ENCODE results near the gene ST6GALNAC3.
A peak's percentile ranks its signal among the peaks of the same experiment; 100 is the strongest.

ST6GALNAC3 gene

GRCh38 chr1:76070538-76070937, 4.0 kb upstream of the ST6GALNAC3 start:
- Histone ChIP-seq H3K4me1 (ENCODE audit: control insufficient read depth, insufficient read depth, low read length) (no peaks in the 10 kb centered on the region), H3K4me3 (ENCODE audit: low read length) (no peak overlapping the region), H3K27me3 (ENCODE audit: control insufficient read depth, insufficient read depth, low read length) (no peaks in the 10 kb centered on the region), H3K27ac (ENCODE audit: low read length) (no peak overlapping the region), H3K36me3 (ENCODE audit: control insufficient read depth, insufficient read depth, low read length) (no peaks in the 10 kb centered on the region), H3K9me3 (ENCODE audit: control insufficient read depth, insufficient read depth, low read length) (no peaks in the 10 kb centered on the region)
- no CpG with 5 or more reads among the region's 3 CpGs for WGBS (ENCODE audit: insufficient coverage, insufficient read length)
- no peak for DNase-seq (ENCODE audit: low read depth, low spot score)

DNA sequence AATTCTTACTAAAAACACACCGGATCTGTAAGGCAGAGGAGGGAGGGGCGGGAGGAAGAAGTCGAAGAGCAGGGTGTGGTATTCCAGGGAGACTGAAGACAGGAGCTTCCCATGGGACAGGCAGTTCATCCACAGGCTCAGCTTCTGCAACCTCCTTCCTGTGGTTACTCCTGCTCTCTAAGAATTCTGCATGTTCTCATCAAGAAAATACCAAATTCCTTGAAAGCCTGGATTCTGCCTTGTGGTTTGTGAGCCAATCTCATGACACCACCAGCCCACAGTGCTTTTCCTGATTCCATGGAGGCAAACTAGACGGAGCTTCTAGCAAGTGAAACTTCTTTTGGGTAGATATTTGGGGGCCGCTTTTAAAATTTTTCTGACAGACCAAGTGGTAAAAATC, 1.1 kb upstream of the ST6GALNAC3 start:
- WGBS (ENCODE audit: insufficient coverage, insufficient read length): no CpG with 5 or more reads among the region's 5 CpGs
- Histone ChIP-seq H3K4me3 (ENCODE audit: low read length) (no peak overlapping the region), H3K27ac (ENCODE audit: low read length) (no peak overlapping the region), H3K4me1 (ENCODE audit: control insufficient read depth, insufficient read depth, low read length) (no peaks in the 10 kb centered on the region), H3K9me3 (ENCODE audit: control insufficient read depth, insufficient read depth, low read length) (no peaks in the 10 kb centered on the region), H3K27me3 (ENCODE audit: control insufficient read depth, insufficient read depth, low read length) (no peaks in the 10 kb centered on the region), H3K36me3 (ENCODE audit: control insufficient read depth, insufficient read depth, low read length) (no peaks in the 10 kb centered on the region)
- DNase-seq (ENCODE audit: low read depth, low spot score): no peak

- Histone ChIP-seq H3K36me3 (ENCODE audit: control insufficient read depth, insufficient read depth, low read length) (no peaks in the 10 kb centered on the region), H3K27me3 (ENCODE audit: control insufficient read depth, insufficient read depth, low read length) (no peaks in the 10 kb centered on the region), H3K27ac (ENCODE audit: low read length) (no peak overlapping the region), H3K9me3 (ENCODE audit: control insufficient read depth, insufficient read depth, low read length) (no peaks in the 10 kb centered on the region), H3K4me1 (ENCODE audit: control insufficient read depth, insufficient read depth, low read length) (no peaks in the 10 kb centered on the region), H3K4me3 (ENCODE audit: low read length) (peak overlapping the region; percentile 46)
- no CpG with 5 or more reads among the region's 9 CpGs for WGBS (ENCODE audit: insufficient coverage, insufficient read length)
- no peak for DNase-seq (ENCODE audit: low read depth, low spot score)
These were observed 593 bp downstream of the ST6GALNAC3 start for GRCh38 chr1:76075188-76075489.

DNA sequence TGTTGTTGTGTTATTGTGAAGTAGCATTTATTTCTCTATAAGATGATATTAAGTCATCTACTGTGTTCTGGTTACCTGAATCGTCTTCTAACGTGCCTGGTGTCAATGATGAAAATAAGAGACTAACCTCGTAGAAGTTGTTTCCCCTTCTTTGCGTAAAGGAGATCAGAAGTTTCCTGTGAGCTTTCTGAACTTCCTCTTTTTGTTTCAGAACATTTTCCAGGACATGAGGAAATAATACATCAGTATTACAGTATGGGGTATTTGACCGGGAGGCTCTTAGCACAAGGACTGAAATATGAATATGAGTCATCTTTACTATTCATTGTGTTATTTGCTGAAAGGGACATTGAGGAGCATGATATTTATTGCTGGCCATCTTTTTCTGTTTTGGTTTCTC, 1.3 kb downstream of the ST6GALNAC3 start:
- no peak for DNase-seq (ENCODE audit: low read depth, low spot score)
- no CpG with 5 or more reads among the region's 5 CpGs for WGBS (ENCODE audit: insufficient coverage, insufficient read length)
- Histone ChIP-seq H3K4me1 (ENCODE audit: control insufficient read depth, insufficient read depth, low read length) (no peaks in the 10 kb centered on the region), H3K9me3 (ENCODE audit: control insufficient read depth, insufficient read depth, low read length) (no peaks in the 10 kb centered on the region), H3K27me3 (ENCODE audit: control insufficient read depth, insufficient read depth, low read length) (no peaks in the 10 kb centered on the region), H3K27ac (ENCODE audit: low read length) (no peak overlapping the region), H3K4me3 (ENCODE audit: low read length) (no peak overlapping the region), H3K36me3 (ENCODE audit: control insufficient read depth, insufficient read depth, low read length) (no peaks in the 10 kb centered on the region)

GRCh38 chr1:76079475-76080227, 5.1 kb downstream of the ST6GALNAC3 start:
- Histone ChIP-seq H3K9me3 (ENCODE audit: control insufficient read depth, insufficient read depth, low read length) (no peaks in the 10 kb centered on the region), H3K27ac (ENCODE audit: low read length) (no peak overlapping the region), H3K36me3 (ENCODE audit: control insufficient read depth, insufficient read depth, low read length) (no peaks in the 10 kb centered on the region), H3K27me3 (ENCODE audit: control insufficient read depth, insufficient read depth, low read length) (no peaks in the 10 kb centered on the region), H3K4me1 (ENCODE audit: control insufficient read depth, insufficient read depth, low read length) (no peaks in the 10 kb centered on the region), H3K4me3 (ENCODE audit: low read length) (no peak overlapping the region)
- WGBS (ENCODE audit: insufficient coverage, insufficient read length): 100% methylated on average over 2 of the region's 7 CpGs
- no peak for DNase-seq (ENCODE audit: low read depth, low spot score)

DNA sequence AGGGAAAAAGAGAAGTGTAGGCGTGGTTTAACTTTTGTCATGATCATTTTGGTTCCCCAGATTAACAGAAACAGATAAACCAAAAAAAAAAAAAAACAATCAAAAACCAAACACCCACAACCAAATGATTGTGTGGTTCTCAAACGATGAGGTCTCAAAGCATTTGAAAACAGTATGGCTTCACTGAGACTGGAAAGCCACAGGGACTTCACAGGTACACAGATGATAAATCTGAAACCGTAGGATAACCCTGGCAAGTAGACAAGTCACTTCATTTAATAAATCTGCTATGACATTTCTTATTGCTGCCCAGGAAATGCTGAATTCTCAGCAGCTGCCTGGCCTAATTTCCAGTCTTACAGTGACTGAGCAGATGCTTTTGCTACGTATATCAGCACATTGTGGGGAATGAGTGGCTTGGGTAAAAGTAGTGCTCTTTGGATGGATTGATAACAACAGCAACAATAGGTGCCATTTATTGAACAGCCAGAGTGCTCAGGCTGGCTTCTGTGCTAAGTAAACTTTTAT, 6.1 kb downstream of the ST6GALNAC3 start:
- Histone ChIP-seq H3K27ac (ENCODE audit: low read length) (no peak overlapping the region), H3K27me3 (ENCODE audit: control insufficient read depth, insufficient read depth, low read length) (no peaks in the 10 kb centered on the region), H3K4me1 (ENCODE audit: control insufficient read depth, insufficient read depth, low read length) (no peaks in the 10 kb centered on the region), H3K36me3 (ENCODE audit: control insufficient read depth, insufficient read depth, low read length) (no peaks in the 10 kb centered on the region), H3K9me3 (ENCODE audit: control insufficient read depth, insufficient read depth, low read length) (no peaks in the 10 kb centered on the region), H3K4me3 (ENCODE audit: low read length) (no peak overlapping the region)
- no peak for DNase-seq (ENCODE audit: low read depth, low spot score)
- WGBS (ENCODE audit: insufficient coverage, insufficient read length): no CpG with 5 or more reads among the region's 4 CpGs

GRCh38 chr1:76082062-76082461, 7.5 kb downstream of the ST6GALNAC3 start:
- H3K27me3 ChIP-seq (ENCODE audit: control insufficient read depth, insufficient read depth, low read length): no peaks in the 10 kb centered on the region
- WGBS (ENCODE audit: insufficient coverage, insufficient read length): no CpG with 5 or more reads among the region's 4 CpGs
- H3K27ac ChIP-seq (ENCODE audit: low read length): no peak overlapping the region
- no peak overlapping the region for H3K4me3 ChIP-seq (ENCODE audit: low read length)
- no peak for DNase-seq (ENCODE audit: low read depth, low spot score)
- no peaks in the 10 kb centered on the region for H3K4me1 ChIP-seq (ENCODE audit: control insufficient read depth, insufficient read depth, low read length)
- no peaks in the 10 kb centered on the region for H3K9me3 ChIP-seq (ENCODE audit: control insufficient read depth, insufficient read depth, low read length)
- H3K36me3 ChIP-seq (ENCODE audit: control insufficient read depth, insufficient read depth, low read length): no peaks in the 10 kb centered on the region

DNA sequence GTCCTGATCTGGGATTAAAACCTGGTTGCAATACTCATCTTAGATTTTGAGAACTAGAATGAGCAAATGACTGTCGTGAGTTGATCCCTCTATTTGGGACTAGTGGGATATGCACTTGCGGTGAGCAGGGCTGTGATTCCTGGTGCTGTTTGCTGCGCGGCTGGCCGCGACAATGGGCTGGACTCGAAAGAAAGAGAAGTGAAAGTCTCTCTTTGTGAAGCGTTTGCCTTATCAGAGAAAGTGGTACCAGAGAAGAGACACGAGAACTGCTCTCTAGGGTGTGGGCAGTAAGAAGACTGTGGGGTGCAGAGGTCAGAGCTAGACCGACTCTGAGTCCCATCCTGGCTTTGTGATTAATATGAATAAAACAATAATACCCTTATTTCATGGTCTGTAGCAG, 8.6 kb downstream of the ST6GALNAC3 start:
- no peak for DNase-seq (ENCODE audit: low read depth, low spot score)
- no peak overlapping the region for H3K27ac ChIP-seq (ENCODE audit: low read length)

GRCh38 chr1:76084029-76084627, 9.6 kb downstream of the ST6GALNAC3 start:
- no CpG with 5 or more reads among the region's 4 CpGs for WGBS (ENCODE audit: insufficient coverage, insufficient read length)
- no peak for DNase-seq (ENCODE audit: low read depth, low spot score)
- H3K4me3 ChIP-seq (ENCODE audit: low read length): no peak overlapping the region
- H3K36me3 ChIP-seq (ENCODE audit: control insufficient read depth, insufficient read depth, low read length): no peaks in the 10 kb centered on the region
- H3K4me1 ChIP-seq (ENCODE audit: control insufficient read depth, insufficient read depth, low read length): no peaks in the 10 kb centered on the region
- H3K27ac ChIP-seq (ENCODE audit: low read length): no peak overlapping the region
- H3K9me3 ChIP-seq (ENCODE audit: control insufficient read depth, insufficient read depth, low read length): no peaks in the 10 kb centered on the region
- no peaks in the 10 kb centered on the region for H3K27me3 ChIP-seq (ENCODE audit: control insufficient read depth, insufficient read depth, low read length)

More for the DNA sequence above, 8.6 kb downstream of the ST6GALNAC3 start:
- no peaks in the 10 kb centered on the region for H3K36me3 ChIP-seq (ENCODE audit: control insufficient read depth, insufficient read depth, low read length)
- H3K4me3 ChIP-seq (ENCODE audit: low read length): no peak overlapping the region
- WGBS (ENCODE audit: insufficient coverage, insufficient read length): no CpG with 5 or more reads among the region's 10 CpGs
- no peaks in the 10 kb centered on the region for H3K9me3 ChIP-seq (ENCODE audit: control insufficient read depth, insufficient read depth, low read length)
- H3K27me3 ChIP-seq (ENCODE audit: control insufficient read depth, insufficient read depth, low read length): no peaks in the 10 kb centered on the region
- no peaks in the 10 kb centered on the region for H3K4me1 ChIP-seq (ENCODE audit: control insufficient read depth, insufficient read depth, low read length)

DNA sequence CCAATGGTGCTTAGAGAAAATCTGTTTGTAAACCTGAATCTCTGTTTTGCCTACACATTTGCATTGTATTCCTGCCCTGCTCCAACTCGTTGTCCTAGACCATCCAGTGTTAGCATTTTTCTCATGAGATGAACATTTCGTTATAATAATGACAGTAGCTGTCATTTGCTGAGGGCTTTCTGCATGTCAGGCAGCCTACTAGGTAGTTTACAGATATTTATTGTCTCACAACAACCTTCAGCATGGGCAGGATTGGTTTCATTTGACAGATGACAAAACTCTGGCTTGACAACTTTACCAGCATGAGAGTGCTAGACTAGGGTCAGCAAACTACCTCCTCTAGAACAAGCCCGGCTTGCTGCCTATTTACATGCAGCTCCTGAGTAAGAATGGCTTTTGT, 10.1 kb downstream of the ST6GALNAC3 start:
- WGBS (ENCODE audit: insufficient coverage, insufficient read length): no CpG with 5 or more reads among the region's 3 CpGs
- Histone ChIP-seq H3K9me3 (ENCODE audit: control insufficient read depth, insufficient read depth, low read length) (no peaks in the 10 kb centered on the region), H3K4me3 (ENCODE audit: low read length) (no peak overlapping the region), H3K4me1 (ENCODE audit: control insufficient read depth, insufficient read depth, low read length) (no peaks in the 10 kb centered on the region), H3K27me3 (ENCODE audit: control insufficient read depth, insufficient read depth, low read length) (no peaks in the 10 kb centered on the region), H3K36me3 (ENCODE audit: control insufficient read depth, insufficient read depth, low read length) (no peaks in the 10 kb centered on the region), H3K27ac (ENCODE audit: low read length) (no peak overlapping the region)
- no peak for DNase-seq (ENCODE audit: low read depth, low spot score)

- no peaks in the 10 kb centered on the region for H3K36me3 ChIP-seq (ENCODE audit: control insufficient read depth, insufficient read depth, low read length)
- no peak for DNase-seq (ENCODE audit: low read depth, low spot score)
- H3K27me3 ChIP-seq (ENCODE audit: control insufficient read depth, insufficient read depth, low read length): no peaks in the 10 kb centered on the region
- H3K4me1 ChIP-seq (ENCODE audit: control insufficient read depth, insufficient read depth, low read length): no peaks in the 10 kb centered on the region
- no peak overlapping the region for H3K27ac ChIP-seq (ENCODE audit: low read length)
- no peaks in the 10 kb centered on the region for H3K9me3 ChIP-seq (ENCODE audit: control insufficient read depth, insufficient read depth, low read length)
- WGBS (ENCODE audit: insufficient coverage, insufficient read length): 100% methylated on average over 3 of the region's 3 CpGs
- no peak overlapping the region for H3K4me3 ChIP-seq (ENCODE audit: low read length)
These were observed 11.6 kb downstream of the ST6GALNAC3 start for GRCh38 chr1:76086109-76086508.
